TTC549 (cell line): ENCODE results near the gene PPIP5K1.
"Not testable (repeated sequence)": the region's sequence is repeated elsewhere in the genome, so short reads cannot be mapped to it uniquely, and the experiment has no call there.

ENCODE experiments used
- FAIRE-seq: peaks from 2 replicates; lab custom pipeline; 2012; peaks lifted over from hg19 to GRCh38; lab: Jason Lieb, UNC

Gene PPIP5K1

DNA sequence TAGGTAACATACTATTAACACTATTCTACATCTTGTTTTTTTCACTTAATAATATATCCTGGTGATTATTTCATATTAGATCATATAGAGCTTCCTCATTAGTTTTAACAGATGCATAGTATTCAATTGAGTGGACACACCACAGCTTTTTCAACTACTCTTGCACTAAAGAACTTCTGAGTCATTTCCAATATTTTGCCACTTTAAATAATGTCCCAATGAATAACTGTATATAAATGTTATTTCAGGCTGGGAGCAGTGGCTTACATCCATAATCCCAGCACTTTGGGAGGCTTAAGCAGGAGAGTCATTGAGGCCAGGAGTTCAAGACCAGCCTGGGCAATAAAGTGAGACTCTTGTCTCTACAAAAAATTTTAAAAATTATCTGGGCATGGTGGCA is 45.7 kb downstream of the PPIP5K1 start:
- no peak for FAIRE-seq

DNA sequence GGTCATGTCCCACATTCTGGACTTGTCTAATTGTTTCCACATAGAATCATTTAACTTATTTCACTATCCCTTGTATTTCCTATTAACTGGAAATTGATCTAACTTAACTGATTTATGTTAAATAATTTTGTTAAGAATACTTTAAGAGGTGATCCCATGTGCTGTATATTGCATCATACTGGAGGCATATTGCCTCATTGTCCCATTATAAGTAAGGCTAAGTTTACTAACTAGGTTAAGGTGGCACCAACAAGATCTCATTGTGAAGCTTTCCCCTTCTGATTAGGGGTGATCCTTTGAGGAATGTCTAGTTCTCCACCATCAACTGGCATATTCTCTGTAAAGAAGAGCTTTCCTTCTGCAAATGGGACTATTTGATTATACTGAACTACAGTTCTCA is 48.2 kb downstream of the PPIP5K1 start:
- FAIRE-seq: no peak

DNA sequence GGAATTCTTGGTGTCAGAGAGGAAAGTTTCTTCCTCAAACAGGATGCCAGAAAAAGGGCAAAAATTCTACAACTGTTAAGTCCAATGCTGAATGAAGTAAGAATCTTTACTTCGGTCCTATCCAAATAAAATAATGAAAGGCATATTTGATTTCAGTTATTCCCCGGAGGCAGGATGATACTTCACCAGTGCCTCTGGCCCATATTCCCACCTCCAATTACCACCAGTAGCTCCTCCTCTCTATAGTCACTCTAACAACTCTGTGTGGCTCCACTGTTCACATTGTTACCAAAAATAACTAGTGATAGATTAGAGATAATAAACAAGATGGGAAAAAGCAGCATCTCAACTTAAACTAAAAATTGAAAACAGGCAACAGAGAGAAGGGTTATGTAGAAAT is 51.9 kb downstream of the PPIP5K1 start:
- no peak for FAIRE-seq

GRCh38 chr15:43534897-43535296 is 55.1 kb downstream of the PPIP5K1 start:
- FAIRE-seq: no peak

DNA sequence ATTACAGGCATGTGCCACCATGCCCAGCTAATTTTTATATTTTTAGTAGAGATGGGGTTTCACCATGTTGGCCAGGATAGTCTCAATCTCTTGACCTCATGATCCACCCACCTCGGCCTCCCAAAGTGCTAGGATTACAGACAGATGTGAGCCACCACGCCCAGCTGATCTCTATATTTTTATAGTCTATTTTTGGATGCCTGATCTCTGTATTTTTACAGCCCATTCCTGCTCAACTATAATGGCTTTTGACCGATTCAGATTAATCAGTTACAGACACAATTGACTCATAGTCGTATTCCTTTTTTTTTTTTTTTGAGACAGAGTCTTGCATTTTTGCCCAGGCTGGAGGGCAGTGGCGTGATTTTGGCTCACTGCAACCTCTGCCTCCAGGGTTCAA is 57.2 kb downstream of the PPIP5K1 start:
- FAIRE-seq: not testable (repeated sequence)

DNA sequence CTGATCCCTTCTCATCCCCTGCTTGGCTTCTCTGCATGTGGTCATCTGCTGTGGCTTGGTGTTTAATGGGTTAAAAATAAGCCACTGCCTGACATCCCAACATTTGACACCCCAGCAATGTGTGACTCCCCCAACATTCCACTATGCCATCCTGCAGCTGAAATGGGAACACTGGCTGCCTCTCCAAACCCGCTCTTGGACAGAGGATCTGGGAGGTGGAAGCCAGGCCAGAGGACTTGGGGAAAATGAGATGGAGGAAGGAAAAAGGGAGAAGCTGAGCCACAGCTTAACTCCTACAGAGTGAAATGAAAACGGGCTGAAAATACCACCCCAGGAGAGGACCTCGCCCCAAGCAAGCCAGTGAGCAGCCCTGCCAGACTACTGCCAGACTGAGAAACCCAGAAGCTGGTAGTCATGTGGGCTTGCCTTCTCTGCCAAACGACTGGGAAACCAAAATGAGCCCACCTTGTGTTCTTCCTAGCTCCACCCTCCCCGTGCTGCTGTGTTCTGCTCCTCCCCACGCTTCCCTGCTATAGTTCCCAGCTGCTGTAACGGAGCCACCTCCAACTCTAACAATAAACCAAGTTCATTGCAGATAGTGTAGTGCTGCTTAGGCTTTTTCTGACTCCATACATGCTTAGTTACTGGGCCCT is 58.9 kb downstream of the PPIP5K1 start:
- no peak for FAIRE-seq

DNA sequence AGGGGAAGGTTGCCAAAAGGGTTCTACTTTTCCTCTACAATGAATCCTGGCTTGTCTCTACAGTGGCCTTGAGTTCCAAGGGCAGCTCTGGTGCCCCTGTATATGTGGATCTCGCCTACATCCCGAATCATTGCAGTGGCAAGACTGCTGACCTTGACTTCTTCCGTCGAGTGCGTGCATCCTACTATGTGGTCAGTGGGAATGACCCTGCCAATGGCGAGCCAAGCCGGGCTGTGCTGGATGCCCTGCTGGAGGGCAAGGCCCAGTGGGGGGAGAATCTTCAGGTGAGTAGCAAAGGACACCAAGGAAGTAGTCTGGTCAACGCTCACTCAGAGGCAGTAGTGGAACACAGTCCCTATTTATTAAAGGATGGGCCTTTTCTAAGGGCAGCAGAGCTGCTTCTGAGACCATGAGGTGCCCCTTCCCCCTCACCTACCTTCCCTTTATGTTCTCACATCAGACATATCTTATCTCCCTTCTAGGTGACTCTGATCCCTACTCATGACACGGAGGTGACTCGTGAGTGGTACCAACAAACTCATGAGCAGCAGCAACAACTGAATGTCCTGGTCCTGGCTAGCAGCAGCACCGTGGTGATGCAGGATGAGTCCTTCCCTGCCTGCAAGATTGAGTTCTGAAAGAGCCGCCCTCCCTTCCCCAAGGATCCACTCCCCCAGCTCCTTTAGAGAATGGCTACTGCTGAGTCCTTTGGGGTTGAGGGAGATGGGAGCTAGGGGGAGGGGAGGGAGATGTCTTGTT is 60.2 kb downstream of the PPIP5K1 start:
- FAIRE-seq: no peak

- FAIRE-seq: no peak
Measured at GRCh38 chr15:43529141-43529540, 60.9 kb downstream of the PPIP5K1 start.

GRCh38 chr15:43528542-43529007 is 61.4 kb downstream of the PPIP5K1 start:
- no peak for FAIRE-seq

DNA sequence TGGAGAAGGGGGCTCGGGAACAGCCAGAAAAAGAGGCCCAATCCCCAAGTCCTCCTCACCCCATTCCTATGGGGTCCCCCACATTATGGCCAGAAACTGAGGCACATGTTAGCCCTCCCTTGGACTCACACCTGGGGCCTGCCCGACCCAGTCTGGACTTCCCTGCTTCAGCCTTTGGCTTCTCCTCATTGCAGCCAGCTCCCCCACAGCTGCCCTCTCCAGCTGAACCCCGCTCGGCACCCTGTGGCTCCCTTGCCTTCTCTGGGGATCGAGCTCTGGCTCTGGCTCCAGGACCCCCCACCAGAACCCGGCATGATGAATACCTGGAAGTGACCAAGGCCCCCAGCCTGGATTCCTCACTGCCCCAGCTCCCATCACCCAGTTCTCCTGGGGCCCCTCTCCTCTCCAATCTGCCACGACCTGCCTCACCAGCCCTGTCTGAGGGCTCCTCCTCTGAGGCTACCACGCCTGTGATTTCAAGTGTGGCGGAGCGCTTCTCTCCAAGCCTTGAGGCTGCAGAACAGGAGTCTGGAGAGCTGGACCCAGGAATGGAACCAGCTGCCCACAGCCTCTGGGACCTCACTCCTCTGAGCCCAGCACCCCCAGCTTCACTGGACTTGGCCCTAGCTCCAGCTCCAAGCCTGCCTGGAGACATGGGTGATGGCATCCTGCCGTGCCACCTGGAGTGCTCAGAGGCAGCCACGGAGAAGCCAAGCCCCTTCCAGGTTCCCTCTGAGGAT is 62.0 kb downstream of the PPIP5K1 start:
- no peak for FAIRE-seq

DNA sequence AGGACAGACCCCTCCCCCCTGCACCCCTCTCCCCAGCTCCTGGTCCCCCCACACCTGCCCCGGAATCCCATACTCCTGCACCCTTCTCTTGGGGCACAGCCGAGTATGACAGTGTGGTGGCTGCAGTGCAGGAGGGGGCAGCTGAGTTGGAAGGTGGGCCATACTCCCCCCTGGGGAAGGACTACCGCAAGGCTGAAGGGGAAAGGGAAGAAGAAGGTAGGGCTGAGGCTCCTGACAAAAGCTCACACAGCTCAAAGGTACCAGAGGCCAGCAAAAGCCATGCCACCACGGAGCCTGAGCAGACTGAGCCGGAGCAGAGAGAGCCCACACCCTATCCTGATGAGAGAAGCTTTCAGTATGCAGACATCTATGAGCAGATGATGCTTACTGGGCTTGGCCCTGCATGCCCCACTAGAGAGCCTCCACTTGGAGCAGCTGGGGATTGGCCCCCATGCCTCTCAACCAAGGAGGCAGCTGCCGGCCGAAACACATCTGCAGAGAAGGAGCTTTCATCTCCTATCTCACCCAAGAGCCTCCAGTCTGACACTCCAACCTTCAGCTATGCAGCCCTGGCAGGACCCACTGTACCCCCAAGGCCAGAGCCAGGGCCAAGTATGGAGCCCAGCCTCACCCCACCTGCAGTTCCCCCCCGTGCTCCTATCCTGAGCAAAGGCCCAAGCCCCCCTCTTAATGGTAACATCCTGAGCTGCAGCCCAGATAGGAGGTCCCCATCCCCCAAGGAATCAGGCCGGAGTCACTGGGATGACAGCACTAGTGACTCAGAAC is 62.8 kb downstream of the PPIP5K1 start:
- FAIRE-seq: no peak

GRCh38 chr15:43526261-43526930 is 63.6 kb downstream of the PPIP5K1 start:
- FAIRE-seq: no peak

- FAIRE-seq: no peak
Measured at GRCh38 chr15:43525131-43525530, 64.9 kb downstream of the PPIP5K1 start.

GRCh38 chr15:43524254-43524845 is 65.7 kb downstream of the PPIP5K1 start:
- no peak for FAIRE-seq

- no peak for FAIRE-seq
Measured at GRCh38 chr15:43523646-43524045, 66.4 kb downstream of the PPIP5K1 start.

GRCh38 chr15:43522247-43522646 is 67.8 kb downstream of the PPIP5K1 start:
- no peak for FAIRE-seq

GRCh38 chr15:43521419-43521818 is 68.6 kb downstream of the PPIP5K1 start:
- no peak for FAIRE-seq

DNA sequence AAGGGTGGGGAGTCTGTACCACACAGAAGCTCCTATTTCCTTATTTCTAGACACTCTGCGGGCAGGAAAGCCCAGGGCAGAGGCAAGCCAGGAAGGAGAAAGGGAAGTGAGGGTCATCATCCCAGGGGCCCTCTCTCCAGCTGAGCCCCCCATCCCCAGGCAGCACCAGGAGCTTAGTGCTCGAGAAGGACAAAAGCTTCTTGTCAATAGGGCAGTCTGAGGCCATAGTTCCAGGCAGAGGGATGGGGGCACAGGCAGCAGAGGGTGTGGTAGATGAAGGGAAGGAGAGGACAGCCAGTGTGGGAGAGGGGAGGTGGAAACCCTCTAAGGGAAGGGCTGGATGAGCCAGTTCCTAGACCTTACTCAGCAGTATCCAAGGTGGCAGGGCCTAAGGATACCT is 69.9 kb downstream of the PPIP5K1 start:
- FAIRE-seq: no peak

DNA sequence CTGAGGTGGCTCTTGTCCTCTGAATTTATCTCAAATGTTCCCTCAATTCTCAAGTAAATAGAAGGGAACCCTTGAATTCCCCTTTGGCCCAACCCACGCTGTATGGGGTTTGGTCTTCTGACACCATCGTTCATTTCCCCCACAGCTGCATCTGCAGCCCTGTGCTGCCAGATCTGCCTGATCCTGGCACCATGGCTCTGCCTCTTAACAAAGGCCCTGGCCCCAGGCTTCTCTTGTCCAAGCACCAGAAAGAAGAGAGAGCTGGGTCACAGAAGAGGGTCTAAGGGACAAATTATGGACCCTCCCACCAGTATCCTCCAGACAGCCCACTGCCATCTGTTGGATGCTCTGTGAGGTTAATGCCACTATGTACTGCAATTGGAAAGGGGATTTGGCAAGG is 70.8 kb downstream of the PPIP5K1 start:
- FAIRE-seq: no peak

- FAIRE-seq: no peak
Measured at GRCh38 chr15:43518197-43518761, 71.7 kb downstream of the PPIP5K1 start.
